Heart right ventricle (tissue), 16 donors: ENCODE results near the gene PMEPA1. TPM values are rescaled to one million over a fixed set of nuclear protein-coding genes. Genes with fewer than 3 reads are reported as not detected.
A peak's percentile ranks its signal among the peaks of the same experiment; 100 is the strongest.

Source experiments
- ATAC-seq, 8 donors: fragments of 200-7000 bp; cut with Tn5 transposase; one replicate each; pipeline ENCODE4 v1.9.1; 2020; ENCODE audit warnings: mild to moderate bottlenecking in 8 of 8, moderate library complexity in 8 of 8, moderate number of reproducible peaks in 1 of 8
- DNase-seq, 2 donors: peaks; one replicate each; pipeline ENCODE4 v3.0.0-alpha.2; 2020
- H3K27ac ChIP-seq, 10 donors: fragments of 200-600 bp; sonication (generic) in 2 of 10; one replicate each; pipeline versions ENCODE4 v1.5.0 to v1.8.0; 2020 to 2022; ENCODE audit warnings: mild to moderate bottlenecking in 3 of 10
- H3K27me3 ChIP-seq, 7 donors: fragments of 200-600 bp; one replicate each; pipeline ENCODE4 v1.8.0; 2021 to 2022; ENCODE audit warnings: mild to moderate bottlenecking in 2 of 7
- H3K36me3 ChIP-seq, 9 donors: fragments of 200-600 bp; sonication (generic) in 1 of 9; one replicate each; pipeline versions ENCODE4 v1.5.0 to v1.8.0; 2020 to 2022; ENCODE audit warnings: mild to moderate bottlenecking in 2 of 9
- H3K4me1 ChIP-seq, 9 donors: fragments of 200-600 bp; sonication (generic) in 1 of 9; one replicate each; pipeline versions ENCODE4 v1.5.0 to v1.8.0; 2020 to 2022; ENCODE audit warnings: mild to moderate bottlenecking in 4 of 9
- H3K4me3 ChIP-seq, 10 donors: fragments of 200-600 bp; sonication (generic) in 2 of 10; one replicate each; pipeline versions ENCODE4 v1.5.0 to v1.8.0; 2020 to 2022; ENCODE audit warnings: mild to moderate bottlenecking in 7 of 10, moderate library complexity in 2 of 10
- H3K9me3 ChIP-seq, 11 donors: fragments of 200-600 bp in 10 of 11; sonication (generic) in 2 of 11; one replicate each; pipeline versions ENCODE4 v1.5.0 to v1.8.0; 2013 to 2022; ENCODE audit warnings: mild to moderate bottlenecking in 2 of 11, control low read depth in 1 of 11, moderate library complexity in 1 of 11
- CTCF ChIP-seq, 9 donors: fragments of 200-600 bp; sonication (generic) in 2 of 9; IDR thresholded peaks; one replicate each; pipeline versions ENCODE4 v1.5.0 to v1.8.0; 2021 to 2022; ENCODE audit warnings: antibody characterized with exemption in 9 of 9, mild to moderate bottlenecking in 5 of 9, moderate library complexity in 1 of 9
- WGBS, 2 donors: extraction: QIAGEN DNeasy Blood & Tissue Kit; methylation state at CpG; one replicate each; pipeline ENCODE4 v1.1.7; 2013; ENCODE audit warnings: inconsistent platforms in 1 of 2; 5-methylcytosine and 5-hydroxymethylcytosine counted together
- intact Hi-C, 10 donors: fragments of 100-400 bp; cut with DNase I; formaldehyde crosslinking; loops; one replicate each; pipeline versions ENCODE4 v1.11.1 to v1.14.2; 2022
- polyA plus RNA-seq, 2 donors: library from polyadenylated mRNA; stranded (reverse); fragments of 200-250 nt; gene quantifications; one replicate each; pipeline ENCODE4 v1.2.3, GENCODE V29; 2013
- total RNA-seq, 10 donors: library from RNA; stranded (reverse); fragmentation: NEBNext Ultra II Directional in 3 of 10; extraction: Animal tissue kit (Norgen Biotek cat#: 25700) in 3 of 10; gene quantifications; one replicate each; pipeline versions ENCODE4 v1.2.1 to v1.2.4, GENCODE V29; 2021 to 2023
- donor health status: Arrhythmogenic right ventricular cardiomyopathy.
- donor health status: ischemic (EF 13 %, LVEDD 7.1; RV severe dilation, severe dysfunction).
- donor health status: healthy with polysubstance abuse.
- donor health status: DM: no; HTN: yes; CAD: no.
- donor health status: DM: no; HTN: no; CAD: no.
- donor health status: ischemic (EF 25% LVEDD 6.9; RV normal size, moderate dysfunction).
- donor health status: ischemic (EF 25% LVEDD 5.7; RV mildly dilated, moderate dysfunction).
- donor health status: healthy.
- donor health status: DM: yes; HTN: yes; CAD: no.
- donor health status: Ischemic cardiomyopathy.
- donor health status: ischemic (EF 35%, LVEDD 5.7; RV mildly dilated, moderate dysfunction).
- donor health status: nonischemic (EF 11% LVEDD 7.7; RV severe dilation, severe dysfunction).
- donor health status: DM: yes; HTN: yes; CAD: no.
- donor health status: PGD.
- donor health status: ischemic (EF 29% LVEDD 5.4; RV normal size, mild dysfunction).
- donor health status: nonischemic (EF 23%, LVEDD 6.1; RV moderate dilation, normal function).

The PMEPA1 gene
- total and polyA plus RNA-seq, 12 donors = 10.5 to 81.8 (median 30.4) TPM

- H3K27ac ChIP-seq = no peak overlapping the region
- no peak overlapping the region for H3K4me3 ChIP-seq
- ATAC-seq = no peak
- no peak for DNase-seq
- TF ChIP-seq CTCF (IDR thresholded peaks at IDR 0.05) = no peak
- no peaks in the 10 kb centered on the region for H3K9me3 ChIP-seq
- intact Hi-C loops = loop anchor here in 1 of 10 donors (5.0 kb wide), 1 partner anchor 51 kb away; no protein-coding TSS in a partner anchor
- H3K36me3 ChIP-seq = no peaks in the 10 kb centered on the region
- peaks cover 0 to 7% (median 6%) of the 10 kb centered on the region in 9 donors for H3K4me1 ChIP-seq
- H3K27me3 ChIP-seq = peaks cover 0 to 17% (median 0%) of the 10 kb centered on the region in 7 donors
- WGBS, 2 donors = 74 to 97% methylated on average over 5 of the region's 5 CpGs
Measured at GRCh38 chr20:57601737-57602136, 108.1 kb downstream of the PMEPA1 start.

- H3K27ac ChIP-seq = no peak overlapping the region
- WGBS, 2 donors = 88 to 90% methylated on average over 2 of the region's 2 CpGs
- H3K4me3 ChIP-seq = no peak overlapping the region
- ATAC-seq = no peak
- H3K36me3 ChIP-seq = no peaks in the 10 kb centered on the region
- H3K4me1 ChIP-seq = peaks cover 0 to 9% (median 7%) of the 10 kb centered on the region in 9 donors
- H3K27me3 ChIP-seq = peaks cover 0 to 17% (median 0%) of the 10 kb centered on the region in 7 donors
- no peaks in the 10 kb centered on the region for H3K9me3 ChIP-seq
- intact Hi-C loops = loop anchor here in 1 of 10 donors (5.0 kb wide), 1 partner anchor 51 kb away; no protein-coding TSS in a partner anchor
- no peak for TF ChIP-seq CTCF (IDR thresholded peaks at IDR 0.05)
- DNase-seq = no peak
Measured at GRCh38 chr20:57601211-57601570, 108.6 kb downstream of the PMEPA1 start.

- WGBS, 2 donors = 82 to 85% methylated on average over 13 of the region's 13 CpGs
- H3K36me3 ChIP-seq = no peaks in the 10 kb centered on the region
- H3K27ac ChIP-seq = no peak overlapping the region
- TF ChIP-seq CTCF (IDR thresholded peaks at IDR 0.05) = no peak
- no peak overlapping the region for H3K4me3 ChIP-seq
- H3K9me3 ChIP-seq = no peaks in the 10 kb centered on the region
- peaks cover 0 to 9% (median 7%) of the 10 kb centered on the region in 9 donors for H3K4me1 ChIP-seq
- DNase-seq (peak in 1 of 2 donors; percentile 3), ATAC-seq (no peak)
- intact Hi-C loops = loop anchor here in 1 of 10 donors (5.0 kb wide), 1 partner anchor 52 kb away; no protein-coding TSS in a partner anchor
- H3K27me3 ChIP-seq = peaks cover 0 to 17% (median 0%) of the 10 kb centered on the region in 7 donors
Measured at GRCh38 chr20:57600320-57601210, 109.2 kb downstream of the PMEPA1 start.

- intact Hi-C loops = loop anchor here in 7 of 10 donors (5.0 to 10.0 kb wide), 4 partner anchors 54 to 614 kb away; no protein-coding TSS in a partner anchor
- Histone ChIP-seq H3K9me3 (no peaks in the 10 kb centered on the region), H3K4me3 (no peak overlapping the region), H3K36me3 (no peaks in the 10 kb centered on the region), H3K27ac (no peak overlapping the region), H3K4me1 (peaks cover 0 to 14% (median 7%) of the 10 kb centered on the region in 9 donors), H3K27me3 (peaks cover 0 to 28% (median 4%) of the 10 kb centered on the region in 7 donors)
- ATAC-seq (no peak), DNase-seq (peak in 1 of 2 donors; percentile 3)
- no peak for TF ChIP-seq CTCF (IDR thresholded peaks at IDR 0.05)
- WGBS, 2 donors = 74 to 81% methylated on average over 5 of the region's 5 CpGs
Measured at GRCh38 chr20:57598491-57598890, 111.3 kb downstream of the PMEPA1 start.

Other genes starting within 250 kb of the PMEPA1 start
- not detected for gene CTCFL, start 184.9 kb downstream of the PMEPA1 start, total RNA-seq
- gene CTCFL, start 184.9 kb downstream of the PMEPA1 start, polyA plus RNA-seq = not detected
- 1 to 10 TPM in 3 of 10 donors, under 1 TPM in 5, not detected in 2; 0.15 to 8.5 (median 0.69) TPM for gene PCK1, start 148.9 kb downstream of the PMEPA1 start, total RNA-seq
- 1 to 10 TPM in 1 of 2 donors, under 1 TPM in 1; 0.65 to 2.2 TPM for gene PCK1, start 148.9 kb downstream of the PMEPA1 start, polyA plus RNA-seq
- gene ZBP1, start 89.6 kb downstream of the PMEPA1 start, total RNA-seq = 1 to 10 TPM in 1 of 10 donors, under 1 TPM in 7, not detected in 2; 0.16 to 1.2 (median 0.31) TPM
- under 1 TPM; 0.13 to 0.51 TPM for gene ZBP1, start 89.6 kb downstream of the PMEPA1 start, polyA plus RNA-seq